ENCODE data around the gene VAV3. TPM values are rescaled to one million over a fixed set of nuclear protein-coding genes. Genes with fewer than 3 reads are reported as not detected.

Gene VAV3
- total and polyA plus RNA-seq, 4 donors: 1.7 to 14.4 (median 7.6) TPM

DNA sequence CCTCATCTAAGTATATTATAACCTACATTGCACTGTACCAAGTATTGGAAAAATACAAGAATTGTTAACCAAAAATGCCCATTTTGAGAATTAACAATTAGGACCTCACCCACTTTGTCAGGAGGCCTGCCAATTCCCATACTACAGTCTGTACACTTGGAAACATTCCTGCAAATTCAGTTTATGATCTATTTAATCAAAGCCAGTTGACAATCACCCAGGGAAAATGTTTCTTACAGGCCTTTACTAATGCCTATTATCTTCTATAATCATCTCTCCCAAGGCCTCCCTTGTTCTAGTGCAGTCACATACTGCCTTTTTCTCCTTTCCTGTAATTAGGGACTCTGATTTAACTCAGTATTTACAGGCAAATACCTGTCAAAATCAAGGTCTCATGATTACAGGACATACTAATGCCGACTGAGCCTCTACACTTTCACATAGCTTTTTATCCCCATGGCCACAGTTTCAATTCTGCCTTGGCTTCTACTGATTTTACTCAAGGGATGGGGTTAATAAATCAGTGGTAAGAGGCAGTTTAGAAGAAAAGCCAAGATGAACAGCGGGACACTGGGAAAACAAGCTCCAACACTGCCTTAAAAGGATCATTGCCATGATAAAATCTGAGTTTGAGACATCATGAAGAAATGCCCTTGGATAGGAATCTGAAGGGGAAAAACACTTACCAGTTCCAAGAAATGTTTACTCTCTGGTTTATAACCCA, 338.7 kb downstream of the VAV3 start:
- H3K27ac ChIP-seq (ENCODE audit: low read depth in 1 of 2, low read length in 1 of 2): no peak overlapping the region
- ATAC-seq (ENCODE audit: insufficient read depth, low FRiP score): no peak

DNA sequence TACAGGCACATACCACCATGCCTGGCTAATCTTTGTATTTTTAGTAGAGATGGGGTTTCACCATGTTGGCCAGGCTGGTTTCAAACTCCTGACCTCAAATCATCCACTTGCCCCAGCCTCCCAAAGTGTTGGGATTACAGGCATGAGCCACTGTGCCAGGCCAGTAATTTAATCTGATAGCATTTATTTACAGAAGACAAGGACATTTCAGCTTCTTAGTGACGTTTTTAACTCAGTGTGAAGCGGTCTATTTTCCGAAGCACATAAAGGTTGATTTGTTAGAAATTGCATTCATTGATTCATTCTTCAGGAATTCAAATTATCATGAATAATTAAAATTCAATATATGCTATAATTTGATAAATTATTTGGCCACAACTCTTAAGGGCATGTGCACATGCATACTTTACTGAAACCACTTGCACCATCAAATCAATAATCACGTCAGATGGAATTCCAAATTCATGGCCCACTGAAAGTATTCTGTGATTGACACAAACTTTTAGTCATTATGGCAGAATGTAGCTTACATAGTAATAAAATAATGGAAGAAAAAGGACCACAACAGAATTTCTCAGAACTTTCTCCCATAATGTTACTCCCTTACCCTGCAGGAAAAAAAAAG, 339.5 kb downstream of the VAV3 start:
- Histone ChIP-seq H3K4me3 (no peak overlapping the region), H3K27me3 (ENCODE audit: control insufficient read depth in 3 of 3, insufficient read depth in 3 of 3, low read length in 2 of 3) (no peaks in the 10 kb centered on the region), H3K9me3 (ENCODE audit: control insufficient read depth in 4 of 4, insufficient read depth in 3 of 4, low read length in 3 of 4) (no peaks in the 10 kb centered on the region), H3K36me3 (ENCODE audit: control insufficient read depth in 4 of 4, insufficient read depth in 4 of 4, low read length in 4 of 4) (no peaks in the 10 kb centered on the region), H3K9ac (ENCODE audit: insufficient read depth in 1 of 2, low read length in 2 of 2) (no peak overlapping the region), H3K27ac (ENCODE audit: low read depth in 1 of 2, low read length in 1 of 2) (no peak overlapping the region), H3K4me1 (ENCODE audit: control insufficient read depth in 5 of 5, insufficient read depth in 5 of 5, low read length in 5 of 5) (peaks cover 0 to 4% (median 0%) of the 10 kb centered on the region in 5 donors)
- no peak for ATAC-seq (ENCODE audit: insufficient read depth, low FRiP score)
- no peak for DNase-seq
- WGBS, 2 donors: 92 to 93% methylated on average over 4 of the region's 4 CpGs
- TF ChIP-seq, protein P1, sequence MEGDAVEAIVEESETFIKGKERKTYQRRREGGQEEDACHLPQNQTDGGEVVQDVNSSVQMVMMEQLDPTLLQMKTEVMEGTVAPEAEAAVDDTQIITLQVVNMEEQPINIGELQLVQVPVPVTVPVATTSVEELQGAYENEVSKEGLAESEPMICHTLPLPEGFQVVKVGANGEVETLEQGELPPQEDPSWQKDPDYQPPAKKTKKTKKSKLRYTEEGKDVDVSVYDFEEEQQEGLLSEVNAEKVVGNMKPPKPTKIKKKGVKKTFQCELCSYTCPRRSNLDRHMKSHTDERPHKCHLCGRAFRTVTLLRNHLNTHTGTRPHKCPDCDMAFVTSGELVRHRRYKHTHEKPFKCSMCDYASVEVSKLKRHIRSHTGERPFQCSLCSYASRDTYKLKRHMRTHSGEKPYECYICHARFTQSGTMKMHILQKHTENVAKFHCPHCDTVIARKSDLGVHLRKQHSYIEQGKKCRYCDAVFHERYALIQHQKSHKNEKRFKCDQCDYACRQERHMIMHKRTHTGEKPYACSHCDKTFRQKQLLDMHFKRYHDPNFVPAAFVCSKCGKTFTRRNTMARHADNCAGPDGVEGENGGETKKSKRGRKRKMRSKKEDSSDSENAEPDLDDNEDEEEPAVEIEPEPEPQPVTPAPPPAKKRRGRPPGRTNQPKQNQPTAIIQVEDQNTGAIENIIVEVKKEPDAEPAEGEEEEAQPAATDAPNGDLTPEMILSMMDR (IDR thresholded peaks at IDR 0.05; ENCODE audit: control extremely low read depth, extremely low read depth): no peak

More for the DNA sequence above, 338.7 kb downstream of the VAV3 start:
- H3K4me3 ChIP-seq: no peak overlapping the region
- H3K36me3 ChIP-seq (ENCODE audit: control insufficient read depth in 4 of 4, insufficient read depth in 4 of 4, low read length in 4 of 4): no peaks in the 10 kb centered on the region
- 78 to 85% methylated on average over 2 of the region's 2 CpGs for WGBS, 2 donors
- no peak overlapping the region for H3K9ac ChIP-seq (ENCODE audit: insufficient read depth in 1 of 2, low read length in 2 of 2)
- peaks cover 0 to 4% (median 0%) of the 10 kb centered on the region in 5 donors for H3K4me1 ChIP-seq (ENCODE audit: control insufficient read depth in 5 of 5, insufficient read depth in 5 of 5, low read length in 5 of 5)
- DNase-seq: peak in 2 of 3 donors; percentile 13 to 32
- TF ChIP-seq, protein P1 (IDR thresholded peaks at IDR 0.05; ENCODE audit: control extremely low read depth, extremely low read depth): no peak
- no peaks in the 10 kb centered on the region for H3K27me3 ChIP-seq (ENCODE audit: control insufficient read depth in 3 of 3, insufficient read depth in 3 of 3, low read length in 2 of 3)
- H3K9me3 ChIP-seq (ENCODE audit: control insufficient read depth in 4 of 4, insufficient read depth in 3 of 4, low read length in 3 of 4): no peaks in the 10 kb centered on the region

DNA sequence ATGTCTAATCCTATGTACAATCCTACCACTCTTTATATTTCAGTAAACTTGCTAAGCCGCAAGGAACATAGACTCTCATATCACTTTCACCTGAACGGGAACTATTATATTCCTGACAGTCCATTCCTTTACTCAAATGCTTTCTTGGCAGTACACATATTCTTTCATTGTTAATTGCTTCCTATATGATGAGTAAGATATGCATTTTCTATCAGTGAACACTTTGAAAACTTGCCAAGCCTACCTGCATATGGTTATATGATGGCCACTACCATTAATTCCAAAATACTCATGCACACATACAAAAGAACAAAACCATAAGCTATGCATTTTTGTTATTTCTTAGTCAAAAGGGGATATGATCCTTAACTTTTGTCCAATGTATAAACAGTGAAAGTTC, 341.5 kb downstream of the VAV3 start:
- ATAC-seq (ENCODE audit: insufficient read depth, low FRiP score): no peak
- WGBS, 2 donors: 94 to 99% methylated on average over 2 of the region's 2 CpGs
- Histone ChIP-seq H3K4me3 (no peak overlapping the region), H3K9me3 (ENCODE audit: control insufficient read depth in 4 of 4, insufficient read depth in 3 of 4, low read length in 3 of 4) (no peaks in the 10 kb centered on the region), H3K27ac (ENCODE audit: low read depth in 1 of 2, low read length in 1 of 2) (no peak overlapping the region), H3K27me3 (ENCODE audit: control insufficient read depth in 3 of 3, insufficient read depth in 3 of 3, low read length in 2 of 3) (no peaks in the 10 kb centered on the region), H3K36me3 (ENCODE audit: control insufficient read depth in 4 of 4, insufficient read depth in 4 of 4, low read length in 4 of 4) (no peaks in the 10 kb centered on the region), H3K4me1 (ENCODE audit: control insufficient read depth in 5 of 5, insufficient read depth in 5 of 5, low read length in 5 of 5) (peaks cover 0 to 4% (median 0%) of the 10 kb centered on the region in 5 donors), H3K9ac (ENCODE audit: insufficient read depth in 1 of 2, low read length in 2 of 2) (no peak overlapping the region)
- TF ChIP-seq, protein P1 (IDR thresholded peaks at IDR 0.05; ENCODE audit: control extremely low read depth, extremely low read depth): no peak
- DNase-seq: no peak
